ENCODE data around the gene DMBX1.
A peak's percentile ranks its signal among the peaks of the same experiment; 100 is the strongest.

DMBX1 gene

GRCh38 chr1:46467183-46467504 lies 22.5 kb upstream of the DMBX1 start:
- peak overlapping the region; percentile 54 for H3K4me3 ChIP-seq (ENCODE audit: low read depth, low read length)
- TF ChIP-seq, protein P1, sequence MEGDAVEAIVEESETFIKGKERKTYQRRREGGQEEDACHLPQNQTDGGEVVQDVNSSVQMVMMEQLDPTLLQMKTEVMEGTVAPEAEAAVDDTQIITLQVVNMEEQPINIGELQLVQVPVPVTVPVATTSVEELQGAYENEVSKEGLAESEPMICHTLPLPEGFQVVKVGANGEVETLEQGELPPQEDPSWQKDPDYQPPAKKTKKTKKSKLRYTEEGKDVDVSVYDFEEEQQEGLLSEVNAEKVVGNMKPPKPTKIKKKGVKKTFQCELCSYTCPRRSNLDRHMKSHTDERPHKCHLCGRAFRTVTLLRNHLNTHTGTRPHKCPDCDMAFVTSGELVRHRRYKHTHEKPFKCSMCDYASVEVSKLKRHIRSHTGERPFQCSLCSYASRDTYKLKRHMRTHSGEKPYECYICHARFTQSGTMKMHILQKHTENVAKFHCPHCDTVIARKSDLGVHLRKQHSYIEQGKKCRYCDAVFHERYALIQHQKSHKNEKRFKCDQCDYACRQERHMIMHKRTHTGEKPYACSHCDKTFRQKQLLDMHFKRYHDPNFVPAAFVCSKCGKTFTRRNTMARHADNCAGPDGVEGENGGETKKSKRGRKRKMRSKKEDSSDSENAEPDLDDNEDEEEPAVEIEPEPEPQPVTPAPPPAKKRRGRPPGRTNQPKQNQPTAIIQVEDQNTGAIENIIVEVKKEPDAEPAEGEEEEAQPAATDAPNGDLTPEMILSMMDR (conservative IDR thresholded peaks at IDR 0.05; ENCODE audit: low read depth, low read length) = no peak
- DNase-seq (ENCODE audit: low read depth) = no peak

DNA sequence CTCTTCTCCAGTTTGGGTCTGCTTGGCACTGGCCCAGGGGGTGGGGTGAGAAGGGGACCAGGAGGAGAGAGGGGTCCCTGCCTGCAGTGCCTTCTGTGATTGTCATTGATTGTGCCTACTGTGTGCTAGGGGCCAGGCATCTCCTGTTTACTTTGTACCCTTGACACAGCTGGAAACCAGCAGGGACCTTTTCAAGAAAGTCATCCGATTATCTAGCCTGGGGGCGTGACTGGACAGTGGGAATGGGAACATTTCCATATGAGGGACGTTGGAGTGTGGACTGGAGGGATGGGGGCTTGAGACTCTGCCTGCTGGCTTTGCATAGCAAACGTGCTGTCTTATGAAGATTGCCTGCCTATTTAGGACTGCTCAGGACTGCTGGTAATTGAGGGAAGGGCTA lies 19.8 kb upstream of the DMBX1 start:
- TF ChIP-seq, protein P1 (conservative IDR thresholded peaks at IDR 0.05; ENCODE audit: low read depth, low read length) = no peak
- no peak for DNase-seq (ENCODE audit: low read depth)
- no peak overlapping the region for H3K4me3 ChIP-seq (ENCODE audit: low read depth, low read length)

DNA sequence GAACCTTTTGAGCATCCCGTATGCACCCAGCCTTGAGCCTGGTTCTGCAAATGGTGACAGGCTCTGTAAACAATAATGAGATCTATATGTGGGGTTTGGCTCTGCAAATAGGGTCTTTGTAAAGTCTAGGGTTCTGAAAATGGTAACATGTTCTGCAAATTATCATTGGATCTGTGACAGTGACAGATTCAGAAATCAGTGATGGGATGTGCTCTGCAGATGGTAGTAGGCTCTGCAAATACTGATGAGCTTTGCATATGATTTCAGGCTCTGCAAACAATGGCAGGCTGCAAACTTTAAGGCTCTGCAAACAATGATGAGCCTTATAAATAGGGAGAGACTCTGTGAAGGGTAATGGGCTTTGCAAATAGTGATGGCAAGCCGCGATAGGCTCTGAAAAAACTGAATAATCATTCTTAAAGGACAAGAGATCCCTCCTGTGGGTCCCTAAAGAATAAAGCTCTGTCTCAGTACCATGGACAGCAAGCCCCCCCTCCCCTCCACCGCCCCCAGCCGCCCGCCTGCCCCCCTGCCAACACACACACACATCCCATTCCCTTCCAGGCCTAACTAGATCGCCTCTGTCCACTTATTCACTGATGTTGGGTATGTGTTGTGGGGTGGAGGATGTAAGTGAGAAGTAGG lies 17.7 kb upstream of the DMBX1 start:
- no peak overlapping the region for H3K4me3 ChIP-seq (ENCODE audit: low read depth, low read length)

GRCh38 chr1:46472498-46473181 lies 17.0 kb upstream of the DMBX1 start:
- no peak overlapping the region for H3K4me3 ChIP-seq (ENCODE audit: low read depth, low read length)
- TF ChIP-seq, protein P1 (conservative IDR thresholded peaks at IDR 0.05; ENCODE audit: low read depth, low read length) = no peak
- no peak for DNase-seq (ENCODE audit: low read depth)

More for the DNA sequence above, 17.7 kb upstream of the DMBX1 start:
- TF ChIP-seq, protein P1 (conservative IDR thresholded peaks at IDR 0.05; ENCODE audit: low read depth, low read length) = no peak
- no peak for DNase-seq (ENCODE audit: low read depth)

DNA sequence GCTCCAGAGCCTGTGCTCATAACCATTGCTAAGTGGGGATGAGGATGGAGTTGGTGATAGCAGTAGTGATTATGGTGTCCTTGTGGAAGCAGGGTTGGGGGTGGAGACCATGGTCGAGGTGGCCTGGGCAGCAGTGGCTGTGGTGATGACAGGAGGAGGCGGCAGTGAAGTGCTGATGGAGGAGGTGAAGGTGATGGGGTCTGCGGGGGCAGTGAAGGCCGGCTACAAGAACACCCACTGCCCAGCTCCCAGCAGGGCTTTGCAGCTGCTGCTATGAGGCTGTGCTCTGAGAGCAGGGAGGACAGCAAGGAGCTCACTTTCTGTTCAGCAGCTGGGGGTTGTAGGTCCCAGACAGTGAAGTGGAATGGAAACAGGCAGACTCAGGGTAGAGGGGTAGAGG lies 15.6 kb upstream of the DMBX1 start:
- H3K4me3 ChIP-seq (ENCODE audit: low read depth, low read length) = no peak overlapping the region
- peak; percentile 6 for DNase-seq (ENCODE audit: low read depth)
- TF ChIP-seq, protein P1 (conservative IDR thresholded peaks at IDR 0.05; ENCODE audit: low read depth, low read length) = no peak

GRCh38 chr1:46474570-46474969 lies 15.1 kb upstream of the DMBX1 start:
- TF ChIP-seq, protein P1 (conservative IDR thresholded peaks at IDR 0.05; ENCODE audit: low read depth, low read length) = no peak
- H3K4me3 ChIP-seq (ENCODE audit: low read depth, low read length) = no peak overlapping the region
- no peak for DNase-seq (ENCODE audit: low read depth)

- TF ChIP-seq, protein P1 (conservative IDR thresholded peaks at IDR 0.05; ENCODE audit: low read depth, low read length) = no peak
- no peak for DNase-seq (ENCODE audit: low read depth)
Measured at GRCh38 chr1:46476673-46477072, 13.0 kb upstream of the DMBX1 start.

More at GRCh38 chr1:46476673-46477072, 13.0 kb upstream of the DMBX1 start:
- H3K4me3 ChIP-seq (ENCODE audit: low read depth, low read length) = no peak overlapping the region
